NCI-H510A treated with DMSO at 0.1 percent for 48 hours (cell line): Measurements from ENCODE around the gene RASA4B.
"Not testable (repeated sequence)": the region's sequence is repeated elsewhere in the genome, so short reads cannot be mapped to it uniquely, and the experiment has no call there.

Experiments
- DNase-seq: peaks from one replicate; lab custom pipeline; 2025; lab: John Stamatoyannopoulos, UW

RASA4B gene

DNA sequence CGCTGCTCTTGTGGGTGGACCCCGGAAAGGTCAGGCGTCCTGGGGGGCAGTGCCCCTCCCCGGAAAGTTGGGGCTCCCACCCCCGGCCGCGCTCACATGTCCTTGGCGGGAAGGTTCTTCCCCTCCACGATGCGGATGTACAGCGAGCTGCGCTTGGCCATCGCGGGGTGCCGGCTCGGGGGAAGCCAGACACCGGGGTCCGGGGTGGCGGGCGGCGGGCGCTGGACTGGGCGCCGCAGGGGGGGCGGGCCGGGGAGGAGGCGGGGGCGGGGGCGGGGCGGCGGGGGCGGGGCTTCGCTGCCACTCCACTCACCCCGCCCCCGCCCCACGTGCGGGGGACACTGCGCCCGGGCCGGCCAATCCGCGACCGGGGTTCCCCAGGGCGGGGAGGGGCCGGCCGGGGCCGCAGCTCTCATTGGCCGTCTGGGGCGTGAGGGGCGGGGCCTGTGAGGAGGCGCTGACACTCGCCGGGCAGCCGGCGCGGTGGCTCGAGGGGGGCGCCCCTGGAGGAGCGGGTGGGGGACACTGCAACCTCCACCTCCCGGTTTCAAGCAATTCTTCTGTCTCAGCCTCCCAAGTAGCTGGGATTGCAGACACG is at the start of gene RASA4B:
Gene RASA4B, minus strand, starts transcription at position 228 of the 598 bp plus-strand sequence. Its CDS starts 67 bp downstream, at position 161.
- not testable (repeated sequence) for DNase-seq

DNA sequence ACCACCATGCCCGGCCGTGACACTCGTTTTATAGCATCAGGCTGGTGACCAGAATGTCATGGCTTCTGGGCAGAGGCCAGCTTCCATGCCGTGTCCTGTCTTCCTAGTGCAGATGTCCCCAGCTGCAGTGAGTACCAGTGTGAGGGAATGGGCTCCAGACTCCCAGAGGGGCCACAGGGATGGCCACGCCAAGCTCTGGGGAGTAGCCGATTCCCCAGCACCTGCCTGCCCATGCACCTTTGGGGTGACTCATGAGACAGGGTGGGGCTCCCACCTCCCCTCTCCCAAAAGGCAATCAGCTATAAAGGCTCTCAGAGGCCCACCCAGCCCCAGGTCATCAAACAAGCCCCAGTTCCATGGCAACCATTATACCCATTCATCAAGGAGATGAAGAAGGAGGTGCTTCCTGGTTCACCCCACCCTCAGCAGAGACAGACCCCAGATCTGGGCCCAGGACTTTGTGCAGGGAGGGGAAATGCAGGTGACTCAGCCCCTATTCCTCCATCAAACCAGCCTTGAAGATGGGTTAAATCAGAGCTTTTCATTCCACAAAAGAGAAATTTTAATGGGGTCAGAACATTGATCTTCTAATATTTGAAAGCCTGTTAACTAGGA is 33.3 kb upstream of the RASA4B start, which contains the start of gene SPDYE2:
Gene SPDYE2, plus strand, starts transcription at position 419 of the 615 bp plus-strand sequence. CDS start 2,030 bp downstream, outside the sequence.
- not testable (repeated sequence) for DNase-seq

DNA sequence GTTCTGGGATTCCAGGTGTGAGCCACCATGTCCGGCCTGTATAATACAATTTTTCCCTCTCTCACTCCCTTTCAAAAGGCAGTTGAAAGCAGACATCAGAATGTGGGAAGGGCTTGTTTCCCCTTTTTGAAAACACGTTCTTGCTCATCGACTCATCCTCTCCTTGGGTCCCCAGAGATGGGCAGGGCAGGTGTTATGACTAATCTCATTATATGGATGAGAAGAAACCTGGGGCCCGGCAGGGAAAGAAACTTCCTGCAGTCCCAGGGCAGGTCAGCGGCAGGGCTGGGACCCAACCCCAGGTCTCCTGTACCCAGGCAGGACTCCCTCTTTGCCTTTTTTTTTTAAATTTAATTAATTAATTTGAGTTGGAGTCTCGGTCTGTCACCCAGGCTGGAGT is 28.8 kb upstream of the RASA4B start:
- not testable (repeated sequence) for DNase-seq

DNA sequence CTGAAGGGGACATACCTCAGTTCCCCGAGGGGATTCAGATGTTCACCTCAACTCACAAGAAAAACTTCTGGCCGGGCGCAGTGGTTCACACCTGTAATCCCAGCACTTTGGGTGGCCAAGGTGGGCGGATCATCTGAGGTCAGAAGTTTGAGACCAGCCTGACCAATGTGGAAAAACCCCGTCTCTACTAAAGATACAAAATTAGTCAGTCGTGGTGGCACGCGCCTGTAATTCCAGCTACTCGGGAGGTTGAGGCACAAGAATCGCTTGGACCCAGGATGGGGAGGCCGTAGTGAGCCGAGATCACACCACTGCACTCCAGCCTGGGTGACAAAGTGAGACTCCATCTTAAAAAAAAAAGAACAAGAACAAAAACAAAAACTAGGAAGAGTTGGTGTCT is 27.7 kb upstream of the RASA4B start:
- not testable (repeated sequence) for DNase-seq

DNA sequence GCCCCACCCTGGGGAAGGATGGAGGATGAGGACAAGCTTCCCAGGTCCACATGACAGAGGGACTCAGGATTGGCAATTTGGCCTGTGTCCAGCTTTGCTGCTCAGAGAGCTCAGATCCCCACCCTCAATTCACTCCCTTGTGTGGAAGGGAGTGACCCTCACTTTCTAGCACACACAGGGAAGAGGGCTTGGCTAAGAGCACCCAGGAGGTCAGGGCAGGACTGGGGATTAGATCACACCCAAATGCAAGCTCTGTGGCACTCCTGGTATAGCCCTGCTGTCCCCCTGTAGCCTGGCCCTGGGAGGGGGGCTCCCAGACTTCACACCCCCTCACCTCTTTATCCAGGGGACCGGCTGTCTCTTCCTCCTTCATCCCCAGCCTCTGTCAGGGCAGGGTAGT is 26.8 kb upstream of the RASA4B start:
- not testable (repeated sequence) for DNase-seq

DNA sequence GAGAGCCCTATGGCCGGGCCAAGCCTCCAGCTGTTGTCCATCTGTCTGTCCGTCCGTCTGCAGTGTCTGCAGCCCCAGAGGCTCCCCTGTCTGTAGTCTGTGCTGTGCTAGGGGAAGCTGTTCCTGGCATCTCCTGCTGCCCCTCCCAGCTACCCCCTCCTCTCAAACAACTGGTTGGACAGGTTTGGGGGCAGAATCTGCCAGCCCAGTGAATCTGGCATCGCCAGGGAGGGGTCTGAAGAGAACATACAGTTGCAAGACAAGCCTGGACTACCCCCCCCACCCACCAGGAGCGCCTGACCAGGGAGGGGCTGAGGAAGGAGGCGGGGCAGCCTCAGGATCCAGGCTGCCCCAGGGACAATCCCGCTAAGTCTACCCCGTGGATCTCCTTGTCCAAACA is 26.0 kb upstream of the RASA4B start, which contains the start of gene UPK3BL2:
Gene UPK3BL2, minus strand, starts transcription at position 101 of the 400 bp plus-strand sequence. Its CDS starts 60 bp downstream, at position 41.
- not testable (repeated sequence) for DNase-seq

DNA sequence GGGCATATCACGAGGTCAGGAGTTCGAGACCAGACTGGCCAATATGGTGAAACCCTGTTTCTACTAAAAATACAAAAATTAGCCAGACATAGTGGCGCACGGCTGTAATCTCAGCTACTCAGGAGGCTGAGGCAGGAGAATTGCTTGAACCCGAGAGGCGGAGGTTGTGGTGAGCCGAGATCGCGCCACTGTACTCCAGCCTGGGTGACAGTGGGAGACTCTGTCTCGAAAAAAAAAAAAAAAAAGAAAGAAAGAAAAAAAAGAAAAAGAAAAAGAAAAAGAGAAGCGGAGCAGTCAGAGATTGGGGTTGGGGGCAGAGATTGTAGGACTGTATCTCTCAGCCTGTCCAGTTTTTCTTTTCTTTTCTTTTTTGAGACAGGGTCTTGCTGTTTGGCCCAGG is 25.2 kb upstream of the RASA4B start:
- not testable (repeated sequence) for DNase-seq

DNA sequence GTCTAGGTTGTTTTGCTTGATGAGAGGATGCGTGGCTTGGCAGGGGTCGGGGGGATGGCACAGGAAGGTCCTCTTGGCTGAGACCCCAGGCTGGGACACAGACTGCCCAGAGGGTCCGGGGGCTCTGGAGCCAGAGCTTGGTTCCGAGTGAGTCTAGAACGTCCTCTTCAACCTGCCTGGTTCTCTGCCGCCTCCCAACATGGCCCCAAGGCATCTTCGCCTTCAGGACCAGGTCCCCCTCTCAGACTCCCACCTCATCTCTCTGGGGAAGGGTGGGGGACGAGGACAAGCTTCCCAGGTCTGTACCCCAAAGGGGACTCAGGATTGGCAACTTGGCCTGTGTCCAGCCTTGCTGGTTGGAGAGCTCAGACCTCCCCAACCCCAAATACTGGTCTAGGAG is 24.5 kb upstream of the RASA4B start:
- DNase-seq = not testable (repeated sequence)

DNA sequence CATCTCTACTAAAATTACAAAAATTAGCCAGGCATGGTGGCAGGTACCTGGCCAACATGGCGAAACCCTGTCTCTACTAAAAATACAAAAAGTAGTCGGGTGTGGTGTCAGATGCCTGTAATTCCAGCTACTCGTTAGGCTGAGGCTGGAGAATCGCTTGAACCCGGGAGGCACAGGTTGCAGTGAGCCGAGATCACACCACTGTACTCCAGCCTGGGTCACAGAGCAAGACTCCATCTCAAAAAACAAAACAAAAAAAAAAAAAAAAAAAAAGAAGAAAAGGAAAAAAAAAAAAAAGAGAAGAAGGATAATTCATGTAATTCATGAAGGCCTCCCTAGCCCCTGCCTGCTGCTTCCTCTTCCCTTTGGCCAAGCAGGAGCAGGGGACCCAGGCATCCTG is 23.0 kb upstream of the RASA4B start:
- not testable (repeated sequence) for DNase-seq

DNA sequence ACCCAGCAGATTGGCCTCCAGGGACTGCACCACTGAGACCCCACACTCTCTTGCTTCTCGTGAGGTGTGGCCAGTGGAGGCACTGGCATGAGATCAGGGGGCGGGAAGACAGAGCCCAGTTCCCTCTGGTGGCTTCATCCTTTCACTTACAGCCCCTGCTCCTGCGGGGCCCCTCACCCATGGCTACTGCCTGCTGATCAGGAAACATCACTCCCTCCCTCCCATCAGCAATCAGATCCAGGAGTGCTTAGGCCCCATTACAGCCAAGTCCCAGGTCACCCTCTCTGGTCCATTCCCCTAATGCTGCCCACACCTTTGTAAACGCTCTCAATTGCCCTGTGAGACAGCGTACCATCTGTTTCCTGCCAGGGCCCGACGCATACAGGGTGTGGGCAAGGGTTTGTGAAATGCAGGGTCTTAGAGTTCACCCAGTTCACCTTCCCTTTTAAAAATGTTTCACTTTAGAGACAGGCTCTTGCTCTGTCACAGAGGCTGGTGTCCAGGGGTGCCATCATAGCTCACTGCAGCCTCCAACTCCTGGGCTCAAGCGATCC is 17.6 kb upstream of the RASA4B start:
- DNase-seq = not testable (repeated sequence)

DNA sequence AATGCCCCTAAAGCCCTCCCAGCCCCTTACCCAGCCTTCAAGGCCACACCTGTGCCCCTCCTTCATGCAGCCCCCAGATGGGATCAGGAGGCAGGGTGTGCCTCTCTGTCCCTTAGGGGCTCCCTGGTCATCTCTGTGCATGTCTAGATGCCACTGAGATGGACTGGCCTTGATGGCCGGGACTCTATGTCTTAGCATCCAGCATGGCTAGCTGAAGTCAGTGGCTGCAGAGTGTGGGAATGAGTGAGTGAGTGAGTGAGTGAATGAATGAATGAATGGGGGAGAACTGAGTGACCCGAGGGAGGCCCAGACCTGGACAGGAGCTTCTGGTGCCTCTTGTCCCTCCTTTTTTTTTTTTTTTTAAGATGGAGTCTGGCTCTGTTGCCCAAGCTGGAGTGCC is 14.6 kb upstream of the RASA4B start:
- not testable (repeated sequence) for DNase-seq

DNA sequence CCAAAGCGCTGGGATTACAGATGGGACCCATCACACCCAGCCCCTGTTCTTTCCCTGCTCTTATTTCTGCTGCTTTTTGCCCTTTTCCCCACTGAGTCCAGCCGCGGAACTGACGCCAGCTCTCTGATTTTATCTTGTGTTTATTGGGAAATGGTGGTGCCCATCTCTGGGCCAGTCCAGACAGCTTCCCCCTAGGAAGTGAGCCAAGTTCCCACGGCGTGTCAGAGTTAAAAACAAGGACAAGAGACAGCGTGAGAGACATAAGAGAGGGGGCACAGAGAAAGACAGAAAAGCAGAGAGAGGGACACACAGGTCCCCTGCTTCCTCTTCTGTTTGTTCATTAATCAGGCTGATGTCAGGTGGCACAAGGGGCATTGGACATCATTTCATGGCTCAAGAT is 14.0 kb upstream of the RASA4B start:
- not testable (repeated sequence) for DNase-seq

DNA sequence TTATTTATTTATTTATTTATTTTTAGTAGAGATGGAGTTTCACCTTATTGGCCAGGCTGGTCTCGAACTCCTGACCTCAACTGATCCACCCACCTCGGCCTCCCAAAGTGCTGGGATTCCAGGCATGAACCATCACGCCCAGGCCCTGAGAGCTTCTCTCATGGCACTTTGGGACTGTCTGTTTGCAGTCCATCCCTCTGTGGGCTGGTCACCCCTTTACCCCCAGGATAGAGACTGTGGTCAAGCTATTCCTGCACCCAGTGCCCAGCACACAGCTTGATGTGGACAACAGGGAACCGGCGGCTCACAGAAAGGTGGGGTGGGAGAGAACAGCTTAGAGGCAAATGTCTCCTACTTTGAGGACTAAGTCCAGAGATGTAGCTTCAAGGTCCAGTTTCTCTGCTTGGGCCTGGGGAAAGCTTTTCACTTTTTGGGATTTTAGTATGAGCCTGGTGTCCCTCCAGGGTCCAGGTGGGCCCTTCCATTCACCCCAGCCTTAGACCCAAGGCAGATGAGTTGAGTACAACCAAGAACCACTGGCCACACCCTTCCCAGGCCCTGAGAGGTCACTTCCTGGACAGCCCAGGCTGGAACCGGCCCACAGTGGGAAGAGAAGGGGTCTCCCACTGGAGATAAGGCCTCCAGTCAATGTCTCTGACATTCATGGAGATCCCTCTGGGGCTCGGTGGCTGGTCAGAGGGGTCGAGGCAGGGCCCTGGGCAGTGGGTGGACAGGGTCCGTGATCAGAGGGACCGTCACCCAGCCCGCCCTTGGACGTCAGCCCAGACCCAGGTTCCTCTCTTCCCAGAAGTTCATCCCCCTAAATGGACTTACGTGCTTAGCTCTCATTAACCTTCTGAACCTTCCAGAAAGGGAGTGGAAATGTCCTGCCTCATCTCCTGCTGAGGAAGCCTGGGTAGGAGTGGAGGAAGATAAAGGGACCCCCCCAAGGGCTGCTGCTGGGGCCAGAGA is 10.5 kb upstream of the RASA4B start:
- DNase-seq = not testable (repeated sequence)

DNA sequence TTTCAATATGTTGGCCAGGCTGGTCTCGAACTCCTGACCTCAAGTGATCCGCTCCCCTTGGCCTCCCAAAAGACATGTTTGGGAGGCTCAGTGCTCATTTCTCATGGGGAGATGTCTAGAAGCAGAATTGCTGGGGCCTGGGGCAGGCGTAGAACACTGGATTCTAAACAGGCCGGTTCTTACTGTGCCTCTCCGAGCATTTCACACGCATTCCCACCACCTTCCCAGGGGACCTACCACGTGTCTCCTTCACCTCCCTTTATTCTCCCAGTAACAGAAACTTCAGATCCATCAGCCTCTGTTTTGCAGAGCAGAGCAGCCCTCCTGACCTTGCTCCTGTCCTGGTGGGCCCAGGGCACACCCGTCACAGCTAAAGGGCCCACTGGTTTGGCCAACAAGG is 9.6 kb upstream of the RASA4B start:
- DNase-seq = not testable (repeated sequence)

DNA sequence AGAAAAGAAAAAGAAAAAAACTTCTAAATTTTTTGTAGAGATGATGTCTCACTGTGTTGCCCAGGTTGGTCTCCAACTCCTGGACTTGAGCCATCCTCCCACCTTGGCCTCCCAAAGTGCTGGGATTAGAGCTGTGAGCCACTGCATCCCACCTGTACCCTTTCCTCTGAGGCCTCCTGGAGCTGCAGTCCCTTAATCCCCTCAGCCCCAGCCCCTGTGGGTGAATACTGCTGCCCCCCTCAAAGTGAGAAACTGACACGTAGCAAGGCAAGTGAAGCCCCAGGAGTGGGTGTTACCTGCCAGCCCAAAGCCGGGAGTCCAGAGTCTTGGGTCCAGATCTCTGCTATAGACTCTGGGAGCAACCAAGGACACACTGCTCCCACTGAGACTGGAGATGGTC is 7.2 kb upstream of the RASA4B start:
- not testable (repeated sequence) for DNase-seq

DNA sequence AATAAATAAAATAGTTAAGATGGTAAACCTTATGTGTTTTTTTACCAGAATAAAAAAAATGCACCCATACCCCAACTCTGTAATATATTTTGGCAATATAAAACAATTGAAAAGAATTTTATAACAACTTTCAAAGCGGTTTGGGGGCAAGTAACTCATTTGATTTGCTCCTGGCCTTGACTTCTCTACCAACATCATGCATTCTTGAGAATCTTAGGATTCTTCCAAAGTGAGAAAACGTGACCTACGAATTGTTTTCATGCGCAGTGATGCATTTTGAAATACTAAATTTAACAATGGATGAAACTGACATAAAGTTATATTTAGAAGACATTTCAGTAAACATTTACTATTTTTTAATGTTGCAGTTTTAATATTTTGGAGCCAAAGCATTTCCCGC is 3.2 kb upstream of the RASA4B start:
- DNase-seq = not testable (repeated sequence)

DNA sequence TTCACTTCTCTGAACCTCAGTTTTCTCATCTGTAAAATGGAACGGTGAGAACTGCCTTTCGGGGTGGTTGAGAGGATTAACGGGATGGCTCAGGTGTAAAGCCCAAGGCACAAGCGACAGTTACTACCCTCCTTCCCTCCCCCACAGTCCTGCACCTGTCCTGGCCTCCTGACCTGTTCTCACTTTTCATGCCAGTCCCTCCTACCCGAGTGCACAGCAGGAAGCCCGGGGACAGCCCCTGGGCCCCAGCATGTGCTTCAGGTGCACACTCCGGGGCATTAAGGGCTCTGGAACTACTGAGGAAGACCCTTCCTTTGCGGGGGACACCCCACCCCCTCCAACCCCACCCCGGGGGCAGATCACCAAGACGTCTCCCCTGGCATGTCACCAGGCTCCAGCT is 626 bp downstream of the RASA4B start:
- not testable (repeated sequence) for DNase-seq

DNA sequence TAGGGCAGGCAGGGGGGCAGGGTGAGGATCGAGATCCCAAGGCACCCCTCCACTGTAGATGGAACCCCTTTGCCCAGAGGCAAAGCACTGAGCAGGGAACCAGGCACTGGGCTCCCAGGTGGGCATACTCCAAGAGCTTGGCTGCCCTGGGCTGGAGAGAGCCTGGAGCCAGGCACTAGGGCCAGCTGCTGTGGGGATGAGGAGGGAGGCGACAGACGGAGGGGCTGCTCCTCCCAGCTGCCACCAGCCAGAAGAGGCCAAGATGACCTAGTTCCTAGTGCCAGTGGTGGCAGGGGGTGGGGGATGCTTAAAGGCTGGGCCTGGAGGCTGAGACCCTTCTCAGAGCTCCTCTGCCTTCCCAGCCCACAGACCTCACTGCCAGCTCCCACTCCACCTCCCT is 1.7 kb downstream of the RASA4B start:
- not testable (repeated sequence) for DNase-seq

DNA sequence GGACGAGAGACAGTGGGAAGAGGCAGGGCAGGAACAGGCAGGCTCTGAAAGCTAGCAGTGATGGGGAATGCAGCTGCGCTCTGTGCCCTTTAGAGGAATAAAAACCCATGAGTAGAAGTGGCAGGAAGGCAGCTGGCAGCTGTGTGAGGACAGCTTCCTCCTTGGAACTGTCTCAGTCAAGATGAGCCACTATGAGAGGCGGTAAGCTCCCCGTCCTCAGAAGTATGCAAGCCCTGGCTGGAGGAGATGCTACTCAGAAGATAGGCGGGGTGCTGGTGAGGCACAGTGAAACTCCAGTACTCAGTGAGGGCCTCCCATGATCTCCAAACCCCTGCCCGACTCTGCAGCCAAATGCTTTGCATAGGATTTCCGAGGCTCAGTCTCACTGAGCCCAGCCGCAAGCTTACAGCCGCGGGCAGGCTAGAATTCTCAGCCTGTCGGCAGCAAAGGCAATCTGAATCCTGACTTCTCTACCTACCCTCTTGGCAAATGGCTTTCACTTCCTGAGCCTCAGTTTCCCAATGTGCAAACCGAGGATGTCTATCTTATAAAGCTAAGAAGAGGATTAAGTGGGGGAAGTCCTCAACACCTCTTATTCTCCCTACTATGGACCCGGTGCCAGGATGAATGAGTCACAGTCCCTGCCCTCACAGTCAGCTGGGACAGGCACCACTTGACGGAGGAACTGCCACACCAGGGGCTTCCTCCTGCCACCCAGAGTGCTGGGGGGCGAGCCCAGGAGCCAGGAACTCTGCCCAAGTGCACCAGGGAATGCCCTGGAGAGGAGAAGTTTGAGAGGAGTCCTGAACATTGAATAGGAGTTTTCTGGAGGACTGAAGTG is 2.5 kb downstream of the RASA4B start:
- not testable (repeated sequence) for DNase-seq

DNA sequence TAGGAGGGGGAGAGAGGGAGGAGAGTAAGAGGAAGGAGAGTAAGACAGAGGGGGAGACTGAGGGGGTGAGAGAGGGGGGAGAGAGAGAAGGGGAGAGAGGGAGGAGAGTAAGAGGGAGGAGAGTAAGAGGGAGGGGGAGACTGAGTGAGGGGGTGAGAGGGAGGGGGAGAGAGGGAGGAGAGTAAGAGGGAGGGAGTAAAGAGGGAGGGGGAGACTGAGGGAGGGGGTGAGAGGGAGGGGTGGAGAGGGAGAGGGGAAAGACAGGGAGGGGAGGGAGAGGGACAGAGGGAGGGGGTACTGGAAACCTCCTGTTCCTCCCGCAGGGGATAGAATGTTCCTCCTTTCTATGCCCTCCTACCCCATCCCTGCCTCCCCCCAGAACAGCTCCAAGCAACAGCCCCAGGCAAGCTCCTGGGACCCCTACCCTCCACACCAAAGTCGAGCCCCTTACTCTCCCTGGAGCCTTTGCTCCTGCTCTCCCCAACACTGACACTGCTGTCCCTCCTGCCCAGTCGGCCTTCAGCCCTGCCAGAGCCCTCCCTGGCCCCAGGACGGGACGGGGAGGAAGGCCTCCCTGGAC is 4.8 kb downstream of the RASA4B start:
- DNase-seq = not testable (repeated sequence)
